ENCODE measurements around the gene TSPO. TPM values are rescaled to one million over a fixed set of nuclear protein-coding genes. Genes with fewer than 3 reads are reported as not detected.
A peak's percentile ranks its signal among the peaks of the same experiment; 100 is the strongest.

Gene TSPO
- total RNA-seq, 1 donor = 222 TPM

- TF ChIP-seq, protein P1, sequence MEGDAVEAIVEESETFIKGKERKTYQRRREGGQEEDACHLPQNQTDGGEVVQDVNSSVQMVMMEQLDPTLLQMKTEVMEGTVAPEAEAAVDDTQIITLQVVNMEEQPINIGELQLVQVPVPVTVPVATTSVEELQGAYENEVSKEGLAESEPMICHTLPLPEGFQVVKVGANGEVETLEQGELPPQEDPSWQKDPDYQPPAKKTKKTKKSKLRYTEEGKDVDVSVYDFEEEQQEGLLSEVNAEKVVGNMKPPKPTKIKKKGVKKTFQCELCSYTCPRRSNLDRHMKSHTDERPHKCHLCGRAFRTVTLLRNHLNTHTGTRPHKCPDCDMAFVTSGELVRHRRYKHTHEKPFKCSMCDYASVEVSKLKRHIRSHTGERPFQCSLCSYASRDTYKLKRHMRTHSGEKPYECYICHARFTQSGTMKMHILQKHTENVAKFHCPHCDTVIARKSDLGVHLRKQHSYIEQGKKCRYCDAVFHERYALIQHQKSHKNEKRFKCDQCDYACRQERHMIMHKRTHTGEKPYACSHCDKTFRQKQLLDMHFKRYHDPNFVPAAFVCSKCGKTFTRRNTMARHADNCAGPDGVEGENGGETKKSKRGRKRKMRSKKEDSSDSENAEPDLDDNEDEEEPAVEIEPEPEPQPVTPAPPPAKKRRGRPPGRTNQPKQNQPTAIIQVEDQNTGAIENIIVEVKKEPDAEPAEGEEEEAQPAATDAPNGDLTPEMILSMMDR (IDR thresholded peaks at IDR 0.05; ENCODE audit: insufficient read depth, low read length) = no peak
- H3K4me3 ChIP-seq (ENCODE audit: low read depth, low read length) = no peak overlapping the region
- peak; percentile 61 for DNase-seq (ENCODE audit: low read depth)
Measured at GRCh38 chr22:43168471-43169309, 17.3 kb downstream of the TSPO start.

GRCh38 chr22:43169310-43170130, 18.2 kb downstream of the TSPO start:
- TF ChIP-seq, protein P1 (IDR thresholded peaks at IDR 0.05; ENCODE audit: insufficient read depth, low read length) = no peak
- no peak overlapping the region for H3K4me3 ChIP-seq (ENCODE audit: low read depth, low read length)
- no peak for DNase-seq (ENCODE audit: low read depth)

- TF ChIP-seq, protein P1 (IDR thresholded peaks at IDR 0.05; ENCODE audit: insufficient read depth, low read length) = no peak
- no peak for DNase-seq (ENCODE audit: low read depth)
- H3K4me3 ChIP-seq (ENCODE audit: low read depth, low read length) = no peak overlapping the region
Measured at GRCh38 chr22:43170131-43170480, 18.7 kb downstream of the TSPO start.

DNA sequence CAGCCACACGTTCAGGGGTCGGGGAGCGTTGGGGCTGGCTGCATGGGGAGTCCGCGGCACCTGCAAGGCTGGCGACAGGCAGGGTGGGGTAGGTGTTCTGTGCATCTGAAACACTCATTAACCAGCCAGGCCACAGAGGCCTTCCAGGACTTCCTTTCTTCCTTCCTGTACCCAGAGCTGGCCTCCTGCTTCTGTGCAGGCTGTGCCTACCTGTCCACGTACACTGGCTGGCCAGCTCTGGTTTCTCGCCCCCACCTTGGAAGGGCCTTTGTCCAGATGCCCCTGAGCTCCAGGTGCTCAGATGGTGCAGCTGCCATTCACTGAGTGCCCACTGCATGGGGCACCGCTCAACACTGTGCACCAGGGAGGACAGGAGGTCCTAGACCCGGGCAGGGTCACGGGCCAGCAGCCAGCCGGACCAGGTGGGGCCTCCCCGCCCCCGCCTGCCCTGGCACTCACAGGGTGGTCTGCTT, 19.7 kb downstream of the TSPO start:
- no peak overlapping the region for H3K4me3 ChIP-seq (ENCODE audit: low read depth, low read length)
- TF ChIP-seq, protein P1 (IDR thresholded peaks at IDR 0.05; ENCODE audit: insufficient read depth, low read length) = no peak
- DNase-seq (ENCODE audit: low read depth) = no peak

DNA sequence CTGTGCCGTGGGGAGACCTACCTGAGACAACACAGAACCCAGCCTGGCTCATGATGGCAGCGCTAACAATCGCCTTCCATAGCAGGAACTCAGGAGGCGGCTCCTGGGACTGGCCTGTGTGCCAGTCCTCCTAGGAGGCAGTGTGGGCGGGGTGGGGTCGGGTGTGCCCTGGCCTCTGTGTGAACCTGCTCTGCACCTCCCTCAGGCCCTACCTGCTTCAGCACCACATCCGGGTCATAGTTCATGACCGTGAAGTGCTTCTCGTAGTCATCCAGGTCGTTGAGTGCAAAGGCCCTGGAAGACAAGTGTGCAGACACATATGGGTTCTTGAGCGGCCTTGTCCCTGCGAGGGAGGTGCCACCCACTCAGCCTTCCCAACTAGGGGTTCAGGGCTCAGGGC, 20.2 kb downstream of the TSPO start:
- no peak for DNase-seq (ENCODE audit: low read depth)
- H3K4me3 ChIP-seq (ENCODE audit: low read depth, low read length) = no peak overlapping the region
- TF ChIP-seq, protein P1 (IDR thresholded peaks at IDR 0.05; ENCODE audit: insufficient read depth, low read length) = no peak

DNA sequence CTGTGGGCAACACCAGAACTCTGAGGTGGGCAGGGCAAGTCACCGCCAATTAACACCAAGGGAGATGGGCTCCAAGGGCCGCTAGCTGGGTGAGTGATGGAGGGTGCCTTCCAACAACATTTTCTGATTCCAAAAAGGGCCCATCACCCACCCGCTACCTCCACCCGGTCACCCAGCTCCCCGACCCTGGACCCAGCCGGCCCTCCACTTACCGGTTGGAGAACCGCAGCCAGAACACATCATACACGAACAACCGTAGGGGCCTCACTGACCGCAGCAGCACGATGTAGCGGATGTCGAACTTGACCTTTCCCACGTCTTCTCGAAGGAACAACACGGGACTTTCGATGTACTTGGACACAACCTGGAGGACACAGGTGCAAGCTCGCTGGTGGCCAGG, 20.8 kb downstream of the TSPO start:
- TF ChIP-seq, protein P1 (IDR thresholded peaks at IDR 0.05; ENCODE audit: insufficient read depth, low read length) = no peak

More for the DNA sequence above, 20.8 kb downstream of the TSPO start:
- no peak overlapping the region for H3K4me3 ChIP-seq (ENCODE audit: low read depth, low read length)
- DNase-seq (ENCODE audit: low read depth) = no peak

Measured in fibroblast of the aortic adventitia (primary cell).